ENCODE data around the gene SERPINB8.

DNA sequence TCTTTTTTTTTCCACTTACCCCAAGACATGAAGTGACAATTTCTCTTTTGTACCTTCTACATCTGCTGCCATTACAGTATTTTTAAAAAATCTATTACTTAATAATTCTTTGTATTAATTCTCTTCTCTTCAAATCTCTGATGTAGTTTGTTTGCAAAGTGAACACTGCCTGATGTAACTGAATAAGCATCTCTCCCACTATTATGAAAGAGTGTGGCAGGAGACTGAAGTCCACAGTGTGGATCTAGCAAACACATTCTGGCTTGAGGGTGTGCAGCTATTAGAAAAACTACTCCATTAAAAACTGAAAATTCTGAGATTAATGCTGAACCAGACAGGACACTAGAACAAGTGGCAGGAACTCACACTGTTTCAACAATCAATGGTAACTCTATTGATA, 5.0 kb upstream of the SERPINB8 start:
- TF ChIP-seq EZH2 (IDR thresholded peaks at IDR 0.05; ENCODE audit: borderline replicate concordance, insufficient read depth, low read depth, low read length, poor library complexity, severe bottlenecking) = no peak
- TF ChIP-seq, protein P1, sequence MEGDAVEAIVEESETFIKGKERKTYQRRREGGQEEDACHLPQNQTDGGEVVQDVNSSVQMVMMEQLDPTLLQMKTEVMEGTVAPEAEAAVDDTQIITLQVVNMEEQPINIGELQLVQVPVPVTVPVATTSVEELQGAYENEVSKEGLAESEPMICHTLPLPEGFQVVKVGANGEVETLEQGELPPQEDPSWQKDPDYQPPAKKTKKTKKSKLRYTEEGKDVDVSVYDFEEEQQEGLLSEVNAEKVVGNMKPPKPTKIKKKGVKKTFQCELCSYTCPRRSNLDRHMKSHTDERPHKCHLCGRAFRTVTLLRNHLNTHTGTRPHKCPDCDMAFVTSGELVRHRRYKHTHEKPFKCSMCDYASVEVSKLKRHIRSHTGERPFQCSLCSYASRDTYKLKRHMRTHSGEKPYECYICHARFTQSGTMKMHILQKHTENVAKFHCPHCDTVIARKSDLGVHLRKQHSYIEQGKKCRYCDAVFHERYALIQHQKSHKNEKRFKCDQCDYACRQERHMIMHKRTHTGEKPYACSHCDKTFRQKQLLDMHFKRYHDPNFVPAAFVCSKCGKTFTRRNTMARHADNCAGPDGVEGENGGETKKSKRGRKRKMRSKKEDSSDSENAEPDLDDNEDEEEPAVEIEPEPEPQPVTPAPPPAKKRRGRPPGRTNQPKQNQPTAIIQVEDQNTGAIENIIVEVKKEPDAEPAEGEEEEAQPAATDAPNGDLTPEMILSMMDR (IDR thresholded peaks at IDR 0.05) = no peak
